Limb (tissue), 2 donors: ENCODE measurements around the gene RIMS3.

Source experiments
- DNase-seq, 2 donors: peaks; one replicate each; pipeline ENCODE4 v3.0.0-alpha.2; 2016; ENCODE audit errors: extremely low spot score in 2 of 2

RIMS3 gene

DNA sequence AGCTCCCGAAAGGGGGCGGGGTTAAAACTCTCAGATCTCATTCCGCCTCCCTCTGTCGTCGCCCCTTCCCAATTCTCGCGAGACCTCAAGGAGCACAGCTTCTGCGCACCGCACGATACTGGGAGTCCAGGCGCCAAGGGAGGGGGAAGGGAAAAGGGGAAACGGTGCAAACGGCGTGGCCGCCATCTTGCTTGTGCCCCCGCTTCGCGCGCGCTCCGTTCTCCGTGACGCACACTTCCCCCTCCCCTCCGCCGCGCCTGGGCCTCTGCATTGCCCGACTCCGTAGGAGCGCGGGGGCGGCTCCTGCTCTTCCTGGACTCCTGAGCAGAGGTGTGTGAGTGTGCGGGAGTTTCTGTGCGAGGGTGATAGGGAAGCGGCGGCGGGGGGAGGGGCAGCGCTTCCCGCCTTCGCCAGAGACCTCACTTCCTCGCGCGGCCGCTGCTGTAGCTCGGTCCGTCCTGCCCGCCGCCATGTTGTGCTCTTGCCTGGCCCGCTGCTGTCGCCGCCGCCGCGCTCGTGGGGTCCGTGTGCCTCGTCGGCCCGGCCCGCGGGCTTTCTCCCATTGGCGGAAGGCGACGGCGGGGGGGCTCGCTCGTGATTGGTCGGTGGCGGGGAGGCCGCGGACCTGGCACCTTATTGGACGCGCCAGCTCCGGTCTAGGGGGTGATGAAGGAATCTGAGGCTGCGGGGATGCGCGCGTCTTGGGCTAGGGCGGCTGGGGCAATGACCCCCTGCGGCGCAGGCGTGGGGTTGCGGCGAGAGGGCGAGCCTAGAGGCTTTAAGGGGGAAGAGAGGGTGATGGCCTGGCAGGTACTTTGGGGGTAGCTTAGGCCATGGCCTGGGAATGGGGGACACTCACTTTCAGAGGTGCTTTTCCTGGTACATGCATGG, 26.3 kb upstream of the RIMS3 start, which contains the start of gene NFYC:
Gene NFYC (plus strand): TSS at position 167 of the 891 bp plus-strand sequence. CDS start 47,140 bp downstream, outside the sequence.
- peak; percentile 96 to 97 for DNase-seq

DNA sequence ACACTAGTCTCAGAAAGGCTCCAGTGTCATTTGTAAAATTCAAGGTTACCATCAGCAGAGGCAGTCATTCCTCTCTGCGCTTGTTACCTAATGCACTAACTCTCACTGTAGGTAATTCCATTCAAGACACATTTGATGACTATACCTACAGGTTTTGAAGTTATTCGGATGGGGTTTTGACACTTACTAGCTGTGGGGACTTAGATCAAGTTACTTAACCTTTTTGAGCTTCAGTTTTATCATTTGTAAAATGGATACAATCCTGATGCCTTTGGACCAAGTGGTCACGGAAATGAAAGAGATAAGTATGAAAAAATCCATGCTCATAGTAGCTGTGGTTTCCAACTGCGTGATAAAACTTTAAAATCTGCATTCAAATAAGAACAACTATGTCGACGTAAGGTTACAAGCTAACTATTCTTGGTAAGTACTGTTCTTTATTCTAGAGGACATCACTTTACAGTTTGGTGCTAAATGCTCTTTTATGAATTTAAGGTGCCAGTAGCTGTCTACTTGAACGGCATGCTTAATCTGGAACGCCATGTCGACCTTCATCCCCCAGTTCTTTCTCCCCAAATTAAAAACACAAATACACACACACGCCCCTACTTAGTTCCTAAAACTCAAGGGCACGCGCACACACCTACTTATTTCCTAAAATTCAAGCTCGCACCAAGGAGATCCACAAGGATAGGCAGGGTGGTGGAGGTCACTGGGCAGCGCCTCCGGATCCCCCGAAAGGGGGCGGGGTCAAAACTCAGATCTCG, 25.5 kb upstream of the RIMS3 start:
- DNase-seq, result no peak

DNA sequence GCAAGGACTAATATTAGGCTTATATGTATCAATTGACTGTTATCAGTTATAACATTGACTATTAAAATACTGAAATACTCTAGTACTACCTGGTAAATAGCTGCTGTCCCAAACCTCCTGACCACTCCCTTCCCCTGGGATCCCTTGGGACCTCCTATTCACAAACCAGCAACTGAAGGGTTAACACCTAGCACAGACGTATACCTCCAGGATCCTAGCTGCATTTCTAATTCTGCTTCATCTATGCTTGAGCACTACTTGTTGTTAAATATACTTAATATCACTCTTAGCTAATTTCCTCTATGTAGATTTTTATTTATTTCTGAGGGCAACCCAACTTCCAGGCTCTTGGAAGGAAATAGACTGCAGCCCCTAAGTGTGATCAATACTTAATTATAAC, 24.3 kb upstream of the RIMS3 start:
- no peak for DNase-seq

DNA sequence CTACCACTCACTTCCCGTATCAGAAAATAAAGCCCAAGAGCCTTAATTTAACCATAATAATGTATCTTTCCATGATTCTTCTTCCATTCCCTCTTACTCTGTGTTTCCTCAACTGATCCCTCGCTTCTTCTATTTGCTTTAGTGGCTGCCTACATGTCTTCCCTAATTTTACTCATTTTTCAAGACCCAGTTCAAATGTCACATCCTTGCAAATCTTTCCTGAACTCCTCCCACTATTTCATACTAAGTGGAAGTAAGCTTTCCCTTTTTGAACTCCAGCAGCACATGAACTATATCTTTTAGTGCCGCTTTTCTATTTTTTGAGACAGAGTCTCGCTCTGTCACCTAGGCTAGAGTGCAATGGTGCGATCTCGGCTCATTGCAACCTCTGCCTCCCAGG, 22.2 kb upstream of the RIMS3 start:
- no peak for DNase-seq

DNA sequence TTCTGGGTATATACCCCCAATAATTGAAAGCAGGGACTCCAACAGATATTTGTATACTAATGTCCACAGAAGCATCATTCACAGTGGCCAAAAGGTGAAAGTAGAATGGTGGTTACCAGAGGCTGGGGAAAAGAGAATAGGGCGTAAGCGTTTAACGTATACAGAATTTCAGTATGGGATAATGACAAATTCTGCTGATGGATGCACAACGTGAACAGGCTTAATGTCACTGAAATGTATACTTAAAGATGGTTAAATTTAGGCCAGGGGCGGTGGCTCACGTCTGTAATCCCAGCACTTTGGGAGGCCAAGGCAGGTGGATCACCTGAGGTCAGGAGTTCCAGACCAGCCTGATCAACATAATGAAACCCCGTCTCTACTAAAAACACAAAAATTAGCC, 21.6 kb upstream of the RIMS3 start:
- no peak for DNase-seq

DNA sequence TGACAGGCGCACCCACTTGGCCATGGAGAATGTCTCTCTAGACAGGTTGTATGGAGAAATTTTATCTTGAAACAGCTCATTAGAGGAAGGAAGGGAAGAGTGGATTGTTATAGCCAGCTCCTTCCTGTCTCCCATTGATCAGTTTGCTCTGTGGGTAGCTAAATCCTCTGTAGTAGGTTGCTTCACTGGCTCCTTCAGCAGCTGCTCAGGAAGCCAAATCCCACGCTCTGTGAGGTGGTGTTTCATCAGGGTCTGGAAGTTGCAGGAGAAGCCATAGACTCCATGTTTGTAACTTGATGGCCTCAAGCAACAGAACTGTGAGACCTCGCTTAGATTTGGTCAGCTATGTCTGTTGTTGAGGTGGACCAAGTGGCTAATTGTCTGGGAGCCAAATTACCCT, 19.2 kb upstream of the RIMS3 start:
- no peak for DNase-seq

DNA sequence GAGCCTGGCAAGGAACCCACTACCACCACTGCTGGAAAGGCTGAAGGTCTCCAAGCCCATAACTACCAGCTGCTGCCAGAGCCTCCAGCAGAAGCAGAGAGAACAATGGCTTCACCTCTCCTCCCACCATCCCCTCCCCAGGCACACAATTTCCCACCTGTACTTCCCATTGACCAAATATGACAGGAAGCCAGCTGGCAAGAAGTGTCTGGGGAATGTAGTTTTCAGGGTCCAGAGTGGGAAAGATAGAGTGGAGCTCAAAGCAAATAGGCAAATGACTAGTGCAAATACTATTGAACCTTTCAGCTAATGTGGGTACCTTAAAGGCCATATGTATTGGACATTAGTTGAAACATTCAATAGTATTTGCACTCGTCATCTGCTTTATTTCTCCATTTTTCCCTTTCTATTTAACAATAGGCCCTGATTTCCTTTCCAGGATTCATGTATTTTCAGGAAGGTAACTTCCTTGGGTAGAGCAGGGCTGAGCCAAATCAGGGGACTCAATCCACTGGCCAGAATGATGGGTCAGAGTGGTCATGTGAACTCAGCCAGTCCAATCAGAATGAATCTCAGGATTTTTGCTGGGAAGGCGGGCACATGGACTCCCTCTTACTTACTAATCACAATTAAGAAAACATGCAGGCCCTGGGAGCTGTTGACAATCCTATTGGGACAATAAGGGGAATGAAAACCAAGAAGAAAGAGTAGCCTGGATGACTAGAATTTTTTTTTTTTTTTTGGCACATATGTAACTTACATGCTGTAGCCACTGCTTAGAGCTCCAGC, 13.9 kb upstream of the RIMS3 start:
- DNase-seq, result no peak

DNA sequence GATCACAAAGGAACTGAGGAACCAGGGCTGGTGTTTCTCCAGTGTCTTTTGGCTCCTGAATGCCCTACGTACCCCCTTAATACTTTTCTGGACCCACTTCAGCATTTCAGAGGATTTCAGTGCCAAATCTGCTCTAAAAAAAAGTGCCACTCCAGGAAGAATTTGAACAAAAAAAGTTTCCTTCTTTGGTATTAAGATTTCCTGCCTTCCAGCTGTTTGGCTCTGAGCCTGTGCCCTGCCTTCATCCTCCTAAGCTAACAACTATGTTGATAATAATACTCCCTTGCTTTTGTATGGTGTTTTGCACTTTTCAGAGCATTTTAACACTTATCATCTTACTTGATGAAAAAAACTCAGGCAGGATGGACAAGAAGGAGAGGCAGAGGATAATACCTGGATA, 11.0 kb upstream of the RIMS3 start:
- DNase-seq, result peak in 1 of 2 donors; percentile 37

DNA sequence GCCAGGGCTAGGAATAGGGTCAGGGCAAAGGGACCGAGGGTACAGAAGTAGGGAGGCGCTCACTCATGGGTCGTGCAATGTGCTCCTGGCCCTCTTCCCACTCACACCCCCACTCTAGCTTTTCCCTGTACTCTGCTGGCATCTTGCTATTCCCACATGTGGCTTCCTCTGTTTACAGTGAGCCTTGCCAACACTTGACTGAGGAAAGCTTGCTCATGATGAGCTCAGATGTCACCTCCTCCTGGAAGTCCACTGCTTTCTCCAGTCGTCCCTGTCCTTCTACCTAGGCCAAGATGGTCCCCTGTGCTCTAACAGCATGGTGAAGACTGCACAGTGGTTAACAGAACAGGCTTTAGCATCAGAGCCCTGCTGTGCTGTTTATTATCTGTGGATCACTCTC, 8.0 kb upstream of the RIMS3 start:
- no peak for DNase-seq

DNA sequence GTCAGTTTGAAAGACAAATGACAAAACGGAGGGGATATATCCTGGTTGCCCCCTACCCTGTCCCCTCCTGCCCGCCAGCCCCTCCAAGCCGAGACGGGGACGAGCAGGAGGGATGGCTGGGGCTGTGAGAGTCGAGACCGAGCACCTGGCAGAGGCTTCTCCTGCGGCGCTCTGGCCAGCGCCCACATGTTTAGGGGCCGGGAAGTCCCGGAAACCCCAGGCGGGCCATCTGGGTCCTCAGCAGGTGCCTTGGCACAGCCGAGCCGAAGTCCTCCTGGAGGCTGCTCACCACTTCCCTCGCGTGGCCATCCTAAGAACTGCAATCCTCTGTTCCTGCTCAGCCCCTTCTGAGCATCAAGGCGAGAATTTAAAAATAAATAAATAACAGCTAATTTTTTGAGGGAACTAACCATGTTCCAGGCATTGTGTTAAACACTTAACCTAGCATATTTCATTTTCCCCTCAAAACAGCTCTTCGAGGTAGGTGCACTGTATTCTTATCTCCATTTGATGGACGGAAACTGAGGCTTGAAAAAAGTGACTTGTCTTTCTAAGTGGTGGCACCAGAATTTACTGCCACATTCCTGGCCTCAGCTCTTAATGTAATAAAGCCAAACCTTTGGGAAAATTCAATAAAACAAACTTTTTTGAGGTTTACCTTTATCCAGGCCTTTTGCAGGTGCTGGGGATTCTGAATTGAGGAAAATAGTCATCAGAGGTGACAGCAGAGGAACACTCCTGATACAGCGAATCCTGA, 3.5 kb upstream of the RIMS3 start:
- peak; percentile 64 to 85 for DNase-seq

DNA sequence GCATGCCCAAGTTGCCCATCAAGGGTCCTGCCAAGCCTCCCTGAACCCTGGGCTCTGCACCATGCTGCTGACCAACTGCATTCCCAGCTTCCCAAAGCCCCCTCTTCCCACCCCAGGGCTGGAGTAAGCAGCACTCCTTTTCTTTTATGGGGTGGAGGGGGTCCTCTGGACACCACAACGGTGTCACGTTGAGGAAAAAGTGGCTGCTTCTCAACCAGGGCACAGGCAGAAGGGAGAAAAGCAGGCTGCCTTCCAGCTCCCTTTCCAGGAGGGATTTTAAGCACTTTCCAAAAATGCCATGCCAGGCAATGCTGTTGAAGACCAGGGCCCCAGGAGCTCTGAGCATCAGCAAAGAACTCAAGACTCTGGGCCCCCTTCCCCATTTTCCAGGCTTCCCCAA, 691 bp downstream of the RIMS3 start:
- DNase-seq, result no peak

DNA sequence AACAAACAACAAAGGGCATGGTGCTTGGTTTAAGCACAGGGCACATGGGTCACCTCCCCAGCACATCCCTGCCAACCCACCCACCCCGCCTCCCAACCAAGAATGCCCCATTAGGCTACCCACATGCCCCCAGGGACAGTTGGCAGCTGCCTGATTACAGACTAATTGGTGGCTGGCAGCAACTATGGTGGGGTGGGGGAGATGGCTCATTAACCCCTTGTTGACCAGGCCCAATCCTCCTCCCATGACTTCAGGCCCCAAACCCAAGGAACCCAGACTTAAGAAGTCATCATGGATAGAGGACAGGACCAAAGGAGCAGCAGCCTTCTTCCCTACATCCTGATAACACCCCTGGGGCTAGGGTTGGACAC, 1.3 kb downstream of the RIMS3 start:
- peak in 1 of 2 donors; percentile 53 for DNase-seq

DNA sequence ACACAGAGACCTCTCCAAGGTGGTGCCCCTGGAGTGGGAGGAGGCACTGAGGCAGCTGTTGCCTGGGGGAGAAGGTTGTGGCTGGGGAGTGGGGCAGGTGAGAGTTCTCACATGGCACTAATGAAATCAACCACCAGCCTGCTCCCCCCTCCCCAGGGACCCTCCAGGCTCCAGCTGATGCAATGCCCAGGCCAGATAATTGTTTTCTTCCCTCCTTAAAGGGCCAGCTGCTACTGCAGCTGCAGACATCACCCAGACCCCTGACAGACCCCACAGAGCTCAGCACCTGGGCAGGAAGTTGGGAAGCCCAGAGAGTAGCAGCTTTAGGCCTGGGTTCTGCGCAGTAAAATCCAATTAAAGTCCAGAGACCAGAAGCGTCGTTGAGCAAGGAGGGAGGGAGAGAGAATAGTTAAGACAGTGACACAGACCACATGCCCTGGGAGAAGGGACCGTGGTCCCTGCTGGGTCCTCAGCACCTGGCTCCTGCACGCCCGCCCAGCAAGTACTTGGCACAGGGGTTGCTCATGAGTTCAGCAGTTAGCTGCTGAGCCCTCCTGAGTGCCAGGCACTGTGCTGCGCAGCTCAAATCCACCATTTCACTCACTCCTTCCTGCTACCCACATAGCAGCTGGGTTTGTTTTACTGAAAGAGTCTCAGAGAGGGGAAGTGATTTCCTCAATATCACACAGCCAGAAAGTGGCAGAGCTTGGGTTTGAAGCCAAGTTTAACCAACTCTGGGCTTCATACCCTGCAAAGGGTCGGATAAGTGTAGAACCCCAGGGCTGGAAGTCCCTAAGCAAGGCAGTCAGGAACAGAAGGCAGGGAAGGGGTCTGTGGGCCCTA, 1.9 kb downstream of the RIMS3 start:
- peak in 1 of 2 donors; percentile 61 for DNase-seq

DNA sequence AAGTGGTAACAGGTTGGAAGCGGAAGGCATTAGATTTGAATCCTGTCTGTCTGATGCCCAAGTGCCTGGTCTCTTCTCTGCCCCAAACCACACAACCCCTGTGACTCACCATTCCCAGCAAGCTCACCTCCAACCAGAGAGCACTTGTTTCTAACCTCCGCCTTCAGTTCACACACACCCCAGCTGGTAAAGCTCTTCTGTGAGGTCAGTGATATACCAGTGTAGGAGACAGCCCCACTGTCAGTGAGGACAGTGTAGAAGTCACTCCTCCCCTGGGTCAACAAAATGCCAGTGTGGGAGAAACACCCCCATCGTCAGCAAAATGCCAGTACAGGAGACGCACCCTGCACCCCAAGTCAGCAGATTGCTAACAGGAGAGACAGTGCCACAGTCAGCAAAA, 2.6 kb downstream of the RIMS3 start:
- DNase-seq, result no peak

DNA sequence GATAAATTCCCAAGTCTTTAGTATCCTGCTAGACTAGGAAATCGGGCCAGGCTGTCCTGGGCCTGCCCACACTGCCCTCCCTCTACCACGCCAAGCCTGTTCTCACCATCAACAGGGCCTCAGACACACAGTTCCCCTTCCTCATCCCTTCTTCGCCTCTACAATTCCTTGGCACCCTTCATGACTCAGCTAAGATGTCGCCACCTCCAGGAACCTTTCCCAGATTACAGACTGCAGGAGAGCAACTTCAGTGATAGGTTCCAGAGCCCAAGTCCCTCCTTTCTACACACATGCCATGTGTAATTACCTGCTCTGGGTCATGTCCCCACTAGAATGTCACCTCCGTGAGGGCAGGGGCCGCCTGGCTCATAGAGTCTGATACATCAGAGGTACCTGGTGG, 3.3 kb downstream of the RIMS3 start:
- DNase-seq, result no peak

DNA sequence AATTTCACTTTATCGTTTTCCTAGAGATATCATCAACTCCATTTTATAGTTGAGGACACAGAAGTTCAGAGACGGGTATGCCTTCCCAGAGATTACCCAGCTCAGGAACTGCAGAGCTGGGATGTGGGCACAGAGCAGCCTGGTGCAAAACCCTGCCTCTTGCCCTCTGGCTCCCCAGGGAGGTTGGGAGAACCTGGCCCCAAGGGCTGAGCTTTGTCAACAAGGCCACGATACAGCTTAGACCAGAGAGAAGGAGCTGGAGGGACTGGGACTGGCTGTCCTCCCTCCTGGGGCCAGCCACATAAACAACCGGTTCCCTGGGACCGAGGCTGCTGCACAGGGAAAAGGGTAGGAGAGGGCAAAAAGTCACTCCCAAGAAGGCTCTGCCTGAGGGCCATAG, 3.8 kb downstream of the RIMS3 start:
- no peak for DNase-seq

DNA sequence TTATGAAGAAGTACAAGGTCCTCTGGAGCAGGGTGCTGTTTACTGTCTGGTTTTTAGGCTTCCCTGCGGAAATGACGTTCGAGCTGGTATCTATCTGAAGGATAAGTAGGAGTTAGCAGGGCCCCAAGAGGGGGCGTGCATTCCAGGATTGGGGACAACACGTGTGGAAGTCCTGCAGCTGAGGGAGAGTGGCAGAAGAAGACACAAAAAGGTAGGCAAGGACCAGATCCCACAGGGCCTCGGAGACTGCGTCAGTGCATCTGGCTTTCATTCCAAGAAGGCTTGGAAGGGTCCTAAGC, 5.9 kb downstream of the RIMS3 start:
- no peak for DNase-seq

DNA sequence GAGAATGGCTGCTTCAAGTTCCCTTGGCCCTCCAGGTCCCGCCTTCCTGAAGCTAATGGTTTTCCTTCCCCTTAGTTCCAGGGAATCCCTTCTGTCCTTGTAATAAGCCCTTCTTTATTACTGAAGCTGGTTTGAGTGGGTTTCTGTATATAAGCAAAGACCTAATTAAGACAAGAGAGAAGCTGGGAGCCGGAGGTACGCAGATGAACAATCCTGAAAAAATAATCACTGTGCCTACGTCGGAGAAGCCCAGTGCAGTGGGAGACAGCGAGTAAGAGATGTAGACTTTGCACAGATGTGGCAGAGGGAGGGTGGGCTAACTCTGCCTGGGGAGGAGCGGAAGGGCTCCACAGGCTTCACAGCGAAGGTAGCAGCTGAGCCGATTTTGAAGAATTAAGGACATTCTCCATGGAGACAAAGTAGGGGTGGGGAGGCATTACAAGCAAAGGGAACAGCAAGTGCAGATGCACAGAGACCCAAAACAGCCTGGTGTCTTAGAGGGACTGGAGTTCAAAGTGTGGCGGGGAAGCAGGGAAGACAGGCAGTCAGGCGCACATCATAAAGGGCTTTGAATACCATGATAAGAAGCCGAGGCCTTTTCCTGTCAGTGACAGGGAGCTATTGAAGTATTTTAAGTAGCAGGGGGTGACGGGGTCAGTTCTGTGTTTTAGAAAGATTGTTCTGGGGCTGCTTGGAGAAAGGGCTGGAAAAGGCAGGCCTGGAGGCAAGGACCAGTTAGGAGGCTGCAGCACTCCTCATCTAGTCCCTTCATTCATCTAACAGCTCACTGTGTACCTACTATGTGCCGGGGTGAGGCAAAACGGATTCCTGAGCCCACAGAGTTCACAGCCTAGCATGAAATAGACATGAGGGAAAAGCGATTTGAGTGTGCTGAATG, 6.5 kb downstream of the RIMS3 start:
- DNase-seq, result no peak

DNA sequence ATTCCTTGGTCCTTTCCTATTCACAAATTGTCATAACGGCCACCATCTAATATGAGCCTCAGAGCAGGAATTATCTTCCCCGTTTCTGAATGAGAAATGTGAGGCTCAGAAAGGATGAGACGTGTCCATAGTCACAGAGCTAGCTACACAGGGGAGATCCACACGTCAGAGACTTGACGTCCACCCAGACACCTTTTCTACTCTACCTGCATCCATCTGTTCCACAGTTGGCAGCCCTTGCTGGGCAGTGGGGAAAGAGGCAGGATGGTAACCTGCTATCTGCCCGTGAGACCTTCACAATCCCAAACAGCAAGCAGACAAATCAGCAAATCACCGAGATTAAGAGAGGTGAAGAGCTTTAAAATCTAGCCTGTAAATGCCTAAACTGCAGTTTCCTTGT, 8.4 kb downstream of the RIMS3 start:
- DNase-seq, result no peak
